Stimulated activated memory B cell treated with anti-CD40 and anti-IgM and Interleukin-4, amounts not matched to agents 10 μg/mL and 1 μg/mL and 100 μg/mL, for 72 hours (primary cell): ENCODE data around the gene TPSAB1.
"Not testable (repeated sequence)": the region's sequence is repeated elsewhere in the genome, so short reads cannot be mapped to it uniquely, and the experiment has no call there.

Experiments
- ATAC-seq: fragments of 150-1000 bp; cut with Tn5 transposase; 2 replicates; pipeline ENCODE4 v1.10.0; 2021
- H3K27ac Mint-ChIP-seq: one replicate; pipeline ENCODE4 v1.8.0; 2022; ENCODE audit warnings: mild to moderate bottlenecking, mixed read lengths
- H3K27me3 Mint-ChIP-seq: one replicate; pipeline ENCODE4 v1.8.0; 2022; ENCODE audit warnings: mixed read lengths
- H3K36me3 Mint-ChIP-seq: one replicate; pipeline ENCODE4 v1.8.0; 2022; ENCODE audit warnings: mixed read lengths
- H3K4me1 Mint-ChIP-seq: one replicate; pipeline ENCODE4 v1.8.0; 2022; ENCODE audit warnings: mixed read lengths
- H3K4me3 Mint-ChIP-seq: one replicate; pipeline ENCODE4 v1.8.0; 2022; ENCODE audit warnings: mild to moderate bottlenecking, moderate library complexity, mixed read lengths
- H3K9me3 Mint-ChIP-seq: one replicate; pipeline ENCODE4 v1.8.0; 2022; ENCODE audit warnings: mixed read lengths

The TPSAB1 gene

GRCh38 chr16:1217526-1217925 lies 23.0 kb upstream of the TPSAB1 start:
- H3K4me1 Mint-ChIP-seq = no peaks in the 10 kb centered on the region

GRCh38 chr16:1218061-1218929 lies 22.2 kb upstream of the TPSAB1 start:
- H3K27ac Mint-ChIP-seq = no peak overlapping the region
- no peak for ATAC-seq
- H3K27me3 Mint-ChIP-seq = peaks cover 38% of the 10 kb centered on the region
- no peaks in the 10 kb centered on the region for H3K36me3 Mint-ChIP-seq
- H3K9me3 Mint-ChIP-seq = no peaks in the 10 kb centered on the region
- H3K4me1 Mint-ChIP-seq = no peaks in the 10 kb centered on the region
- no peak overlapping the region for H3K4me3 Mint-ChIP-seq

More at GRCh38 chr16:1217526-1217925, 23.0 kb upstream of the TPSAB1 start:
- no peaks in the 10 kb centered on the region for H3K36me3 Mint-ChIP-seq
- H3K27ac Mint-ChIP-seq = no peak overlapping the region
- H3K27me3 Mint-ChIP-seq = peaks cover 38% of the 10 kb centered on the region
- no peak overlapping the region for H3K4me3 Mint-ChIP-seq
- H3K9me3 Mint-ChIP-seq = no peaks in the 10 kb centered on the region
- peak; percentile 3 for ATAC-seq

- Mint-ChIP-seq H3K9me3 (no peaks in the 10 kb centered on the region), H3K27ac (no peak overlapping the region), H3K4me1 (no peaks in the 10 kb centered on the region), H3K27me3 (peaks cover 37% of the 10 kb centered on the region), H3K36me3 (no peaks in the 10 kb centered on the region), H3K4me3 (no peak overlapping the region)
- no peak for ATAC-seq
Measured at GRCh38 chr16:1218930-1219611, 21.4 kb upstream of the TPSAB1 start.

GRCh38 chr16:1220098-1220728 lies 20.3 kb upstream of the TPSAB1 start:
- Mint-ChIP-seq H3K27ac (no peak overlapping the region), H3K9me3 (no peaks in the 10 kb centered on the region), H3K4me1 (no peaks in the 10 kb centered on the region), H3K27me3 (peaks cover 33% of the 10 kb centered on the region), H3K36me3 (no peaks in the 10 kb centered on the region), H3K4me3 (no peak overlapping the region)
- ATAC-seq = no peak

GRCh38 chr16:1220841-1221627 lies 19.5 kb upstream of the TPSAB1 start:
- H3K27ac Mint-ChIP-seq = no peak overlapping the region
- ATAC-seq = no peak

GRCh38 chr16:1221628-1222552 lies 18.6 kb upstream of the TPSAB1 start:
- Mint-ChIP-seq H3K4me1 (no peaks in the 10 kb centered on the region), H3K36me3 (no peaks in the 10 kb centered on the region), H3K27ac (no peak overlapping the region), H3K27me3 (peaks cover 26% of the 10 kb centered on the region), H3K9me3 (no peaks in the 10 kb centered on the region), H3K4me3 (no peak overlapping the region)
- ATAC-seq = no peak

More at GRCh38 chr16:1220841-1221627, 19.5 kb upstream of the TPSAB1 start:
- no peaks in the 10 kb centered on the region for H3K4me1 Mint-ChIP-seq
- no peaks in the 10 kb centered on the region for H3K36me3 Mint-ChIP-seq
- H3K4me3 Mint-ChIP-seq = no peak overlapping the region
- peaks cover 29% of the 10 kb centered on the region for H3K27me3 Mint-ChIP-seq
- H3K9me3 Mint-ChIP-seq = no peaks in the 10 kb centered on the region

- no peak for ATAC-seq
- H3K36me3 Mint-ChIP-seq = no peaks in the 10 kb centered on the region
- no peaks in the 10 kb centered on the region for H3K9me3 Mint-ChIP-seq
- peaks cover 33% of the 10 kb centered on the region for H3K27me3 Mint-ChIP-seq
- H3K27ac Mint-ChIP-seq = no peak overlapping the region
- H3K4me1 Mint-ChIP-seq = no peaks in the 10 kb centered on the region
- H3K4me3 Mint-ChIP-seq = no peak overlapping the region
Measured at GRCh38 chr16:1222553-1223354, 17.8 kb upstream of the TPSAB1 start.

- H3K27me3 Mint-ChIP-seq = peaks cover 42% of the 10 kb centered on the region
- no peak overlapping the region for H3K27ac Mint-ChIP-seq
- H3K4me1 Mint-ChIP-seq = no peaks in the 10 kb centered on the region
- no peaks in the 10 kb centered on the region for H3K36me3 Mint-ChIP-seq
- H3K9me3 Mint-ChIP-seq = no peaks in the 10 kb centered on the region
- ATAC-seq = no peak
- no peak overlapping the region for H3K4me3 Mint-ChIP-seq
Measured at GRCh38 chr16:1223355-1224214, 16.9 kb upstream of the TPSAB1 start.

GRCh38 chr16:1224558-1224957 lies 15.9 kb upstream of the TPSAB1 start:
- Mint-ChIP-seq H3K27ac (no peak overlapping the region), H3K36me3 (no peaks in the 10 kb centered on the region), H3K4me3 (no peak overlapping the region), H3K27me3 (peaks cover 42% of the 10 kb centered on the region), H3K4me1 (no peaks in the 10 kb centered on the region), H3K9me3 (no peaks in the 10 kb centered on the region)
- no peak for ATAC-seq

GRCh38 chr16:1225051-1225451 lies 15.5 kb upstream of the TPSAB1 start, which contains the start of gene TPSG1:
TSS of gene TPSG1 (minus strand) at chr16:1225268. CDS start at chr16:1225252, 16 bp downstream.
- no peak for ATAC-seq

GRCh38 chr16:1225728-1226311 lies 14.7 kb upstream of the TPSAB1 start:
- ATAC-seq, H3K9me3 Mint-ChIP-seq, H3K36me3 Mint-ChIP-seq, H3K4me1 Mint-ChIP-seq, H3K4me3 Mint-ChIP-seq, H3K27ac Mint-ChIP-seq: not testable (repeated sequence)
- H3K27me3 Mint-ChIP-seq = peaks cover 42% of the 10 kb centered on the region

More at GRCh38 chr16:1225051-1225451, 15.5 kb upstream of the TPSAB1 start, which contains the start of gene TPSG1:
- Mint-ChIP-seq H3K9me3 (no peaks in the 10 kb centered on the region), H3K4me1 (no peaks in the 10 kb centered on the region), H3K27me3 (peaks cover 42% of the 10 kb centered on the region), H3K27ac (no peak within 1 kb of the TSS), H3K4me3 (no peak within 1 kb of the TSS), H3K36me3 (no peaks in the 10 kb centered on the region)

- peaks cover 36% of the 10 kb centered on the region for H3K27me3 Mint-ChIP-seq
- not testable (repeated sequence) for H3K27ac Mint-ChIP-seq, H3K4me1 Mint-ChIP-seq, H3K9me3 Mint-ChIP-seq, H3K4me3 Mint-ChIP-seq, ATAC-seq, H3K36me3 Mint-ChIP-seq
Measured at GRCh38 chr16:1226692-1227091, 13.8 kb upstream of the TPSAB1 start.
